Effector memory CD4-positive, alpha-beta T cell (primary cell): ENCODE measurements around the gene CT45A9.
"Not testable (repeated sequence)": the region's sequence is repeated elsewhere in the genome, so short reads cannot be mapped to it uniquely, and the experiment has no call there.

Source experiments
- DNase-seq, 3 donors: peaks; one replicate each; pipeline ENCODE4 v3.0.0-alpha.2; 2020
- H3K27ac ChIP-seq: 2 replicates; pipeline ENCODE4 v1.7.0; 2013; ENCODE audit warnings: mild to moderate bottlenecking, low read length, moderate library complexity; ENCODE audit not compliant: insufficient read depth, poor library complexity, severe bottlenecking
- H3K27me3 ChIP-seq: replicated peaks from 2 replicates; pipeline ENCODE4 v1.7.0; 2013; ENCODE audit warnings: mild to moderate bottlenecking, low read length; ENCODE audit not compliant: insufficient read depth, control insufficient read depth, poor library complexity, severe bottlenecking
- H3K36me3 ChIP-seq: 2 replicates; pipeline ENCODE4 v1.7.0; 2013; ENCODE audit warnings: mild to moderate bottlenecking, low read length, moderate library complexity; ENCODE audit not compliant: control insufficient read depth, insufficient read depth
- H3K4me1 ChIP-seq: 2 replicates; pipeline ENCODE4 v1.7.0; 2013; ENCODE audit warnings: low read length, mild to moderate bottlenecking; ENCODE audit not compliant: control insufficient read depth, insufficient read depth, poor library complexity, severe bottlenecking
- H3K4me3 ChIP-seq: 2 replicates; pipeline ENCODE4 v1.7.0; 2013; ENCODE audit warnings: low read length, low read depth, mild to moderate bottlenecking; ENCODE audit not compliant: insufficient read depth, poor library complexity, severe bottlenecking
- H3K9me3 ChIP-seq: 2 replicates; pipeline ENCODE4 v1.7.0; 2013; ENCODE audit warnings: mild to moderate bottlenecking, low read length, moderate library complexity; ENCODE audit not compliant: control insufficient read depth

CT45A9 gene

GRCh38 chrX:135854438-135854837, 17.2 kb downstream of the CT45A9 start, which contains the start of gene CT45A8:
TSS of gene CT45A8 (minus strand) at chrX:135854538. CDS start at chrX:135850783, 3,755 bp downstream.
- not testable (repeated sequence) for H3K36me3 ChIP-seq, H3K9me3 ChIP-seq, H3K4me3 ChIP-seq, DNase-seq, H3K27ac ChIP-seq, H3K27me3 ChIP-seq, H3K4me1 ChIP-seq

GRCh38 chrX:135837180-135837579, 34.4 kb downstream of the CT45A9 start, which contains the start of gene CT45A7:
TSS of gene CT45A7 (minus strand) at chrX:135837280. CDS start at chrX:135833533, 3,747 bp downstream.
- H3K27me3 ChIP-seq, H3K27ac ChIP-seq, H3K4me1 ChIP-seq, H3K4me3 ChIP-seq, DNase-seq, H3K36me3 ChIP-seq, H3K9me3 ChIP-seq: not testable (repeated sequence)

- H3K27me3 ChIP-seq, DNase-seq, H3K9me3 ChIP-seq, H3K4me3 ChIP-seq, H3K36me3 ChIP-seq, H3K4me1 ChIP-seq, H3K27ac ChIP-seq: not testable (repeated sequence)
Measured at GRCh38 chrX:135819912-135820311, 51.7 kb downstream of the CT45A9 start, which contains the start of gene CT45A2. TSS of gene CT45A2 (minus strand) at chrX:135820012. CDS start at chrX:135816265, 3,747 bp downstream.
